Kidney tubule cell (primary cell): ENCODE data around the gene MPHOSPH9.
"Not testable (repeated sequence)": the region's sequence is repeated elsewhere in the genome, so short reads cannot be mapped to it uniquely, and the experiment has no call there.

Experiments
- DNase-seq: peaks from one replicate; pipeline ENCODE4 v3.0.0-alpha.2; 2018; ENCODE audit warnings: low spot score

The MPHOSPH9 gene

DNA sequence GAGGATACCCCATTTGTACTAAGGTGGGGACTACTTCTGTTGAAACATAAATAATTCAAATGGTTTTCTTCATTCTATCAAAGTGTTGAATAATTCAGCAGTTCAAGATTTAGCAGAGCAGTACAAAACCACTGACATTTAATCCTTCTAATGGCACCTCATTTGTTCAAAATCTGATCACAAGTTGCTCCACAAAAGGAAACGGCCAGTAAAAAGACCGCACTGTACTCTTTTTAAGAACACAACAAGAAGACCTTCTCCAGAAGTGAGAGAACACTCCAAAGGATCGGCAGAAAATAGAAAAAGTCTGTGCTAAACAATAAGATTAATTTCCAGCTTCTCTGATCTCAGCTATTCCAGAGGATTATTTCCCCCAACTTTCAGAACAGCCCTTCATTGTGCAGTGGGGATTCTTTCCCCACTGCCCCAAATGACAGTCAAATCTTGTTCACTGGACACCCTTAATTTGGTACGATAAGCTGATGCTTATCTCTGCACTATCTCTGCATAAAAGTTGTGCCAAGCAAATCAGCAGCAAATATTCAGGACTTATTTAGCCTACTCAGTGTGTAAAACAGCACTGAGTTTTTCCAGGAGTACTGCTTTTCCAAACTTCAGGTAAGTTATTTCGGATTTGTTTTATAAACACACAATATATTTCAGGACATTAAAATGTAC is 5.2 kb downstream of the MPHOSPH9 start:
- no peak for DNase-seq

DNA sequence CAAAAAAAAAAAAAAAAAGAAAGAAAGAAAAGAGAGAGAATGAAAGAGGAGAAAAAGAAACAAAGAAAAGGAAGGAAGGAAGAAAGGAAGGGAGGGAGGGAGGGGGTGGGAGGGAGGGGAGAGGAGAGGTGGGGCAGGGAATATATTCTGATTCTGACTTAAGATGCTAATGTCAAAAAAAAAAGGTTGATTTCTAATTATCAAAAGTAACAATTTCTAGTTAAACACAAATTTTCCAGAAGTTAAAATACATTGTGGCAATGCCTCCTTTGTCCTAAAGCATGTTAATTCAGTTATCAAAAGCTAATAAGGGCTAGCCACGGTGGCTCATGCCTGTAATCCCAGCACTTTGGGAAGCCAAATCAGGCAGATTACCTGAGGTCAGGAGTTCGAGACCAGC is 7.5 kb downstream of the MPHOSPH9 start:
- DNase-seq, result no peak

DNA sequence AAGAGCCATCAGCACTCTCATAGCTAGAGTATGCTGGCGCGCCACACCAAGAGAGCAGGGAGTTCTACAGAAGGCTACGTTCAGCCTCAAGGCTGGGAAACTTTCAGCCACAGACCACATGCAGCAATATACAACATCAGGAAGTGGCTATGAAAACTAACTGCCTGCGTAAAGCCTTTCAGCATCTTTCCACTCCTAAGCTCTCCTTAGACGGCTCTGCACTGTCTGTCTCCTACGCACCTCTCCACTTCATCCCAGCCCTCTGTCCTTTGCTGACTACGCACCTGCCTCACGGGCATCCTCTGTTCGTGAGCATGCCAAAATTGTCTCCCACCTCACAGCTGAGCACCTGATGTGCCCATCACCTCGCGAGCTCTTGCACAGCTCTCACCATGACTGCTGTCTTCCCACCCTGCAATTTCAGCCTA is 9.7 kb downstream of the MPHOSPH9 start:
- no peak for DNase-seq

DNA sequence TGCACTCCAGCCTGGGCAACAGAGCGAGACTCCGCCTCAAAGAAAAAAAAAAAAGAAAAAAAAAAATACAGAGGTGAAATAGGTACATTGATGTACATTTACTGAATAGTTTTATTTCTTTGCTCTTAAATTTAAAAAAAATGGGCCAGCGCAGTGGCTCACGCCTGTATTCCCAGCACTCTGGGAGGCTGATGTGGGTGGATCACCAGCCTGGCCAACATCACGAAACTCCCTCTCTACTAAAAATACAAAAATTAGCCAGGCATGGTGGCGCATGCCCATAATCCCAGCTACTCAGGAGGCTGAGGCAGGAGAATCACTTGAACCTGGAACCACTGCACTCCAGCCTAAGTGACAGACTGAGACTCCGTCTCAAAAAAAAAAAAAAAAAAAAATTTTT is 25.1 kb downstream of the MPHOSPH9 start:
- DNase-seq, result not testable (repeated sequence)

DNA sequence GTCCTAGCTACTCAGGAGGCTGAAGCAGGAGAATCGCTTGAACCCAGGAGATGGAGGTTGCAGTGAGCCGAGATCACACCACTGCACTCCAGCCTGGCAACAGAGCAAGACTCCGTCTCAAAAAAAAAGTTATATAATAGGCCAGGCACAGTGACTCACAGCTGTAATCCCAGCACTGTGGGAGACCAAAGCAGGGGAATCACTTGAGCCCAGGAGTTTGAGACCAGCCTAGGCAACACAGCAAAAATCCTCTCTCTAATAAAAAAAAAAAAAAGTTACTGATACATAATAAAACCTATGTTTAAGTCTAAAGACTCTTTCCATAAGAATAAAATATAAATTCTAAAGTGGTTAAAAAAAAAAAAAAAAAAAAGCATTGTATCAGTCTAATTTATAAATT is 26.1 kb downstream of the MPHOSPH9 start:
- not testable (repeated sequence) for DNase-seq

DNA sequence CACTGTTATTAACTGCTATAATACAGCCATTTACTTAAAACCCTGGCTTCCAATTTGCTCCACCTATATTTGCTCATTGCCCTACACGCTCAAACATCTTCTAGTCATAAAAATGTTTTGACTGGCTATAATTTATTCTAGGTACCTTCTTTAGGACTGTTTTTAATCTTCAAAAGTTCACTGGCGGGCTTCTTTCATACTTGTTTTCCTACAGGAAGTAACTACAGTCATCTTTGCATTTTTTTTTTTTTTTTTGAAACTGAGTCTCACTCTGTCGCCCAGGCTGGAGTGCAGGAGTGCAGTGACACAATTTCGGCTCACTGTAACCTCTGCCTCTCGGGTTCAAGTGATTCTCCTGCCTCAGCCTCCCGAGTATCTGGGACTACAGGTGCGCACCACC is 32.5 kb downstream of the MPHOSPH9 start:
- no peak for DNase-seq

DNA sequence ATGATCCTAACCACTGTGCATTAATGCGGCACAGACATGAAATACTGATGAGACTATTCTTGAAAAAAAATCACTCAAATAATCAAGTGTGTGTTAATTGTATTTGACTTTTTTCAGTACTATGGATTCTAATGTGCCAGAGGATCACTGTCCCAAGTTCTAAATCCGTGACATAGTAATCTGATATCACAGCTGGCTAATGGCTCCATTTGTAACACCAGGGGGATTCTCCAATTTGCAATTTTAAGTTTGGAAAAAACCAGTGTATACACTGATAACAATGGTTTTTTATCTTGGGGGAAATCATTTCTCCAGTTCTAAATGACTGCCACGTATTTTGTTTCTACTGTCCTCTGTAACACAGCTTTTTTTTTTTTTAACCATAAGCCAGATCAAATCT is 33.0 kb downstream of the MPHOSPH9 start:
- DNase-seq, result no peak

DNA sequence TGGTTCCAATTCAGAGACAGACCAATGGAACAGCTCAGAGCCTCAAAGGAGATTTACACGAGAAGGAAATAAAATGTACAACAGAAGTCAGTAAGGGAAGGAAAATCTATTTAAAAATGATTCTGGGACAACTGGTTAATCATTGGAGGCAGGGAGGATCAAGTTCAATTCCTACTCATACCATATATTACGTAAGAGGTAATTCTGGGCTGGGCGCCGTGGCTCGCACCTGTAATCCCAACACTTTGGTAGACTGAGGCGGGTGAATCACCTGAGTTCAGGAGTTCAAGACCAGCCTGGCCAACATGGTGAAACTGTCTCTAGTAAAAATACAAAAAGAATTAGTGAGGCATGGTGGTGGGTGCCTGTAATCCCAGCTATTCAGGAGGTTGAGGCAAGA is 45.3 kb downstream of the MPHOSPH9 start:
- DNase-seq, result no peak

DNA sequence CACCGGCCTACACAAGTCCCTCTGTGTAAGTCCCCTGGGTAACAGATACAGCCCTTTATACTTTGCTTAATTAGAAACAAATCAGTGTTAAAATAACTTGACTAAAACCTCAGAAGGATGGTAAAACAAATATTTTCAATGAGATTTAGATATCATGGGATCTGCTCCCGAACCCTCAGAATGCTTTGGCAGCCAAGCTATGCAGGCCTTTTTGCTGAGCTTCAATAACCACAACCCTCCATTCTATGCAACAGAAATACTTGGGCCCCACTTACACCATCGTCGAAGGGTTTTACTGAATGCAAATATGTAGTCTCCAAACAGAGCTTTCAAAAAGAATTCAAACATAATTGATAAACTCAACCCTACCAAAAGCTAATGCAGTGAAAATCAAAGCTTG is 52.8 kb downstream of the MPHOSPH9 start:
- DNase-seq, result no peak

DNA sequence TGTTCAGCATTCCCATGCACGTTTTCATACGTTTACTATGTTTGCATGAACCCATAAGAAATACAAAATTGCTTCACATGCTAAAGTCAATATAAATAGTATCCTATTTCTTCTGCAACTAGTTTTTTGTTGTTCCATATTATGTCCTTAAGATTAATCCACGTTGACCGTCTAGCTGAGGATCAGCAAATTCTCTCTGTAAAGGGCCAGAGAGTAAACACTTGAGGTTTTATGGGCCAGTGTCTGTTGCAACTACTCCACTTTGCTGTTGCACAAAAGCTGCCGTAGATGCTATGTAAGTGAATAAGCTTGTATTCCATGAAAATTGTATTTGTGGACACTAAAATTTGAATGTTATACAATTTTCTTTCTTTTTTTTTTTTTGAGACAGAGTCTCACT is 61.0 kb downstream of the MPHOSPH9 start:
- no peak for DNase-seq

DNA sequence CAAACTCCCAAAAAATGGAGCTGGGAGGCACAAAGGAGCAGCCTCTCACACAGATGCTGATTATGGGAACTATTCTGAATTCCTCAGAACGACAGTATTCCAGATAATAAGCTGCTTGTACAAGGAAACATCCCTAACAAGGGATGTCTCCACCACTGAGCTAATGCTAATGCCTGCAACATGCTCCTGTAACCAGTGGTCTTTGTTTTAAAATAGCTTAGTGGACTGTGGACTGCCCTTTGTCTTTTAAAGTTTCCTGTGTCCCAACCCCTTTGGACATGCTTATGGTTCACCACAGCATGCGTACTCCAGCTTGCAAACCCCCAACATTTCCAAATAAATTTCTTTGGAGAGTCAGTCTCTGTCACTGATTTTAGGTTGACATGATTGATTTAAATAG is 65.6 kb downstream of the MPHOSPH9 start:
- no peak for DNase-seq

DNA sequence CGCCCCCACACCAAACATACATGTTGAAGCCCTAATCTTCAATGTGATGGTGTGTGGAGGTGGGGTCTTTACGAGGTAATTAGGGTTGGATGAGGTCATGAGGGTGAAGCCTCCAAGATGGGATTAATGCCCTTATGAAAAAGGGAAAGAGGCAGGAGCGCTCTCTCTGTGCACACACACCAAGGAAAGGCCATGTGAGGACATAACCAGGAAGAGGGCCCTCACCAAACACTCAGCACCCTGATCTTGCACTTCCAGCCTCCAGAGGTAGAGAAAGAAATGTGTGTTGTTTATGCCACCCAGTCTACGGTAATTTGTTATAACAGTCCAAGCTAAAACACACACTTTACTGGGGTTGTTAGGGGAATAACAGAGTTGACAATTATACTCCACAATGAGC is 67.4 kb downstream of the MPHOSPH9 start:
- DNase-seq, result peak; percentile 19

DNA sequence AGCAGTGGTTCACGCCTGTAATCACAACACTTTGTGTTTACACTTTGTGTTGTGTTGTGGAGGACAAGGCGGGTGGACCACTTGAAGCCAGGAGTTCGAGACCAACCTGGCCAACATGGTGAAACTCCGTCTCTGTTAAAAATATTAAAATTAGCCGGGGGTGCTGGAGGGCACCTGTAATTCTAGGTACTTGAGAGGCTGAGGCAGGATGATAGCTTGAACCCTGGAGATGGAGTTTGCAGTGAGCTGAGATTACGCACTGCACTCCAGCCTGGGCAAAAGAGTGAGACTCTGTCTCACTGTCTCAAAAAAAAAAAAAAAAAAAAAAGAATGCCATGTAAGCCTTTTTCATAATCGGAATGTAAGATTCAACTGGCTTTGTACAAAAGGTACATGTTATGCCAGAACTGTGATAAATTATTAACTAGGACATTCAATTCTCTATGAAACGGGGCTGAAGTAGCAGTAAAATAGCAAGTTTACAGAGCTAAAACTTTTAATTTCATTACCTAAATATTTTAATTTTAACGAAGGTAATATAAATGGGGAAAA is 68.2 kb downstream of the MPHOSPH9 start:
- peak; percentile 71 for DNase-seq

DNA sequence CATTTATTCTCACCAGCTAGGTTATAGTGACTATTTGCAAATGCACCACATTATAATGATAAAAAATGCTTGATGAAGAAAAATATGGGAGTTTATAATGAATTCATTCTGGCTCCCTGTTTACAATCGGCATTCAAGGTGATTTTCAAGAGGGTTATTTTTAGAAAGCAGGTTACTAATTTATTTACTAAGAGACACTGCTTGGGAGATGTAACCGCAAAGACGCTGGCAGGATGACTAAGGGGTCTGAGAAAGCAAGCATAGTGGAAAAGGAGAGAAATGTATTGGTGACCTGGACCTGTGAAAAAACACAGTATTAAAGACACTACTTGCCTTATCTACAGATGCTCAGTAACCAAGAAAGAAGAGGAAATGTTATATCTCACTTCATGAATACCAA is 68.7 kb downstream of the MPHOSPH9 start:
- peak; percentile 94 for DNase-seq

DNA sequence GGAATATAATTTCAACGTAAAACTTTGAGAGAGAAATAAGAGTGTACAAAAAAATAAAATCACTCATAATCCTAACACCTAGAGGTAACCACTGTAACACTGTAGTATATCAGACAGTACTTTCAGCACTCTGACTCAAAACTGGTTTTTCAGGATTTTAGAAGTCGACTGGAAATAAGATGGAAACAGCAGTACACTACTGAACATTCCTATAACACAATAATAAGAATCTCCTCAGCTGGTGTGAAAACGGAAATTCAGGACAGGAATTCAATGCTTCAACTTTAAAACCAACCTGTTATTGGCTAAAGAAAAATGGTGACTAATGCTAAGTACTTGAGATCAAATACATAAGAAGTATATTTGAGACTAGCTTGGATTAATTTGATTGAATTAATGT is 69.7 kb downstream of the MPHOSPH9 start:
- peak; percentile 60 for DNase-seq

DNA sequence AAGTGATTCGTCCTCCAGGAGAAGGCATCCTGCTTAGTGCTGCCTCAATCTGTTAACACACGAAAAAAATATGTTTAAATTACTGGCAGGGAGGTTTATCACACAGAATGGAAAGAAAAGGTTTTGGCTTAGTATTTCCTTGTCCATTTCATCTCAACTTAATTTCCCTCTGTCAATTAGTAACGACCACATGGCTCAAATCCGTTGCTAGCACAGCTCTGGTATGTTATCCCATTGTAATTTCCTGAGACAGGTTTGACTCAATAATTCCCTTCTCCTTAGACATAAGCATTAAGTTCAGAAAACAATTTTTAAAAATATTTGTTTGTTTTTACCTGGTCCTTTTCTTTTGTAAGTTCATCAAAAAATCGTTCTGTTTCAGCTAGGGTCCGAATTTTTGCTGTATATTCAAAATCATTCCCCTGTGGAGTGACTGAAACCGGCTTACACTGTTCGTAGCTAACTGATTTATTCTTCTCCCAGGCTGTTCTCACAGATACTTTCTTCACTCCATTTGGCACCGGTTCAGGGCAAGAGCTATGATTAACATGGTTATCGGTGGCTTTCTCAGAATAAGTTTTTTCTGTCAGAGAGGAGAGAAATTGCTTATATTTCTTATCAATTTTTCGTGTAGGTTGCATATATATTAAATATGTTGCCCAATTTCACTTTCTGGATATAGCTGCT is 72.0 kb downstream of the MPHOSPH9 start:
- peak; percentile 93 for DNase-seq

DNA sequence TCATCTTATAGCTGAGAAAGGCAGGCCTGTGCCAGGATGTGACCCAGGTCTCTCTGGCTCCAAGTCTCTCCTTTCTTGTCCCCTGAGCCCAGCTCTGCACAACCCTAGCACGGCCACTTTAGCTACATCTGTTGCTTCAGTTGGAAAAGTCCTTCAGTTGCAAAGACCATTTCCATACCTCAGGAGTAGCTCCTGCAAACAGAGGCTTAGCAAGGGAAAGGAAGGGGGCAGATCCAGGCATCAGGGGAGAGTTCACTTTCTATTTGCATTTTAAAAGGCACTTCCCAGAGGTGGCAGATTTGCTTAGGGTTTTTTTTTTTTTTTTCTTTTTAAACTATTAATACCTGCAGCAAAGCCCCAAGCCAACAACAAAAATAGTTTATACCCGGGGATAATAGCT is 79.0 kb downstream of the MPHOSPH9 start:
- DNase-seq, result no peak

DNA sequence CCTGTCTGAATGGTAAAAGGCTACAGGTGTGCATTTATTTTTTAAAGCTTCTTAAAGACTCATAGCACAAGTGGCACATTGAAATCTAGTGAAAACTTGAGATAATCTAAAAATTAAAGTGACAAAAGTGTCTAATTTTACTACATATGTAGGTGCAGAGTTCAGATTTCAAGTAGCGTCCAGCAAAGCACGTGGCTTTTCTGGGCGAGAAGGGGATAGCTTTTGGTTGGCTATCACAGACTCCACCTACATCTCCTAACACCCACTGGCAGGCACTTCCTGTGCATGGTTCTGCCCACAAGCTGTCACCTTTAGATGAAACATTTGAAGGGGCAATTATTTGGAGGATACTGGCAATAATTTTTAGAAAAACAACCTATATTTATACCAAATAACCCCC is 80.1 kb downstream of the MPHOSPH9 start:
- no peak for DNase-seq

DNA sequence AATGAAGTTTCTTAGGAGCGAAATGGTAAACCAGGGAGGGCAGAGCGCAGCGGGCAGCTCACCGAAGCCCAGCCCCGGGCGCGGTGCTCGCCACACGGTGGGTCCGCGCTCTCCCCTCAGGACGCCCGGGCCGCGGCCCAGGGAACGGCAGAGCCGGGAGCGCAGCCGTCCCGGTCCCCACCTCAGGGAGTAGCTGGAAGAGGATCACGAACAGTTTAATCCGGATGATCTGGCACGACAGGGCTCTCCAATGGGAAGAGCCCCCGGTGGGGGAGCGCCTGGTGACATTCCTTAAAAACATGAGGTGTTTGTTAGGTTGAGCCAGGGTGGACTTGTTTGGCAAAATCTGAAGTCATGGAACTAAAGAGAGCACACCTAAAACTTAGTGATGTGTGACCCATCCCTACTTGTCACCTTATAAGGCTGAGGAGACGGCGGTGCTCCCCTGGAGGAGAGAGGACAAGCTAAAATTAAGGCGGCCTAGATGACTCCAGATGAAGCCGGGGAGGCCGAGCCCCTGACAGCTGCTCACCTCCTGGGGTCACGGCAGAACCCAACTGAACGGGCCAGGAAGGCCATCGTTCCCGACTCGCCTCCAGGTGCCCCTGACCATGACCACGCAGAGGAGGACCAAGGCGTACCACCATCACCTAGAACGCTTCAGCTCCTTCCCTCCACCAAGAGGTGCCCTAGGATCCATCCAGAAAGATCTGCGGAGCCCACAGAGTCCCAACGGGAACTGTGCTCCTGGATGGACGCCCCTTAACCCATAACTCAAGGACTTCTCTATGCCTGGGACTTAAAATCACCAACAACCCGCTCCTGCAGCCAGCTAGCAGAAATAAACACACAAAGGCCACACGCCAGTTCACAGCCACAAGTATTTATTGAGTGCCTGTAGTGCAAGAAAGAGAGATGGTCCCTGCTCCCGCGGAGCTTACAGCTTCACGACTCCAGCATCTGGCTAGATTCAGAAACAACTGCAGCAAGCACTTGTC is 81.2 kb downstream of the MPHOSPH9 start:
- DNase-seq, result peak; percentile 54

DNA sequence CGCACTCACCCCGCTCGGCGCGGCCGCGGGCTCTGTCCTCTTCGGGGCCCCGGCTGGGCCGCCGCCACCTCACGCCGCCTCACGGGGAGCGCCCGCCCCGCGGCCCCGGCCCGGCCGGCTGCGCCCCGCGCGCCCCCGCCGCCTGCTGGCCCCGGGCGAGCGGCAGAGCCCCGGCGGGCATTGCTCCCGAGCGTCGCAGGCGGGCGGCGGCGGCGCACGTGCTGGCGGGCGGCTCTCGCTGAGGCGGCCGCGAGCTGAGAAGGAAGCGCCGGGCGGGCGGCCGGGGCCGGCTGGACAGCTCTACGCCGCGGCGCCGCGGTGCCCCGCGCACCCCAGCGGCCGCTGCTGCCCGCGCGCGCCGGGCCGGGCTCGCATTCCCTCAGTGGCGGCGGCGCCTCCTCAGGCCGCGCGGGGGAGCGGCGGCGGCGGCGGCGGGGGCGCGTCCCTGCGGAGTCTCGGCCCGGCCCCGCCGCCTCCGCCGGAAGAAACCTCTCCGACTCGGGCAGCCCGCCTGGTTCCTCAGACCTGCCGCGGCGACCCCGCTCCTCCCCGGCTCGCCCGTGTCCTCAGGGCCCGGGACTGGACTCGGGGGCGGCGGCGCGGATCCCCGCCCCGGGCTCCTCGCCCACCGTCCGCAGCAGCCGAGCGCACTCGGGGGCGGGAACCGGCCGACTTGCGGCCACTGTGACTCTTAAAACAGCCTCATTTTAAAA is 82.0 kb downstream of the MPHOSPH9 start, which contains the start of gene PITPNM2:
PITPNM2 (minus strand) TSS at position 347 of the 713 bp plus-strand sequence. CDS start 116,500 bp downstream, outside the sequence.
- DNase-seq, result peak; percentile 78

DNA sequence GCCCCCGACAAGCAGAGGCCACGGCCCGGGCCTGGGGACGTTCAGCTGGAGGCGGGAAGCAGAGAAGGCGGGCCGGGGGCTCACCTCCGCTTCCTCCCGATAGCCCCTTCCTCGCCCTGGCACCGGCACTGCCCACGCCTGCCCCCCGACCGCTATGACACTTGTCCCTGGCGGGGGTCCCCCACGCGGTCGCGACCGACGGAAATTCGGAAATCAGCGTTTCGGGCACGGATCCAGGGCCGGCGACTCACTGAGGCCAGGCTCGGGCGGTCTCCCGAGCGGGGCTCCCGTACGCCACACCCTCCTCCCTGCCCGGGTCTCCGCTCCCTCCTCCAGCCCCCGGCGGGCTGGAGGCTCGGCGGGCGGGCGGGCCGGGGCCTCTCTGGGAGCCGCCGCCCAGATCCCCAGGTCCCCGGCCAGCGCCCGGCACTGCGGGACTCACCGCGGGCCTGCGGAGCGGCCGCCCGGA is 82.6 kb downstream of the MPHOSPH9 start:
- DNase-seq, result no peak
